Stimulated activated CD8-positive, alpha-beta memory T cell treated with anti-CD3 and anti-CD28 coated beads, Interleukin-4, amount 100 ng/mL, for 1 hour (primary cell): Measurements from ENCODE around the gene MRPS15.

Source experiments
- DNase-seq, 2 donors: peaks; one replicate each; pipeline ENCODE4 v3.0.0-alpha.2; 2020; ENCODE audit warnings: low read depth in 2 of 2, low spot score in 1 of 2

Gene MRPS15

DNA sequence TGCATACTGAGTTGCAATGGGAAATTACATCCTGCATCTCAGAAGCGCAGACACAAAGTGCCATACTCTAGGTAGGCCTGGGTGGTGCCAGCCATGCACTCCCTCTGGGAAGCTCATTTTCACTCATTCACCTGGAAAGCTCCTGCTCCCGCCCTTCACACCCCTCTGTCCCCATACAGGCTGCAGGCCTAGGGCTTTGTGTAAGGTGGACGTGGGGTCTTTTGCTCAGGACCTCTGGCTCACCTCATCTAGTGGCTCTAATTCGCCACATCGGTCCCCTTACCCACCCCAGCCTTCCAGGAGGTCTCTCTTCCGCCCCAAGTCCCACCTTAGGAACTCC lies 751 bp downstream of the MRPS15 start:
- DNase-seq = no peak

GRCh38 chr1:36458910-36459309 lies 5.3 kb downstream of the MRPS15 start:
- no peak for DNase-seq

DNA sequence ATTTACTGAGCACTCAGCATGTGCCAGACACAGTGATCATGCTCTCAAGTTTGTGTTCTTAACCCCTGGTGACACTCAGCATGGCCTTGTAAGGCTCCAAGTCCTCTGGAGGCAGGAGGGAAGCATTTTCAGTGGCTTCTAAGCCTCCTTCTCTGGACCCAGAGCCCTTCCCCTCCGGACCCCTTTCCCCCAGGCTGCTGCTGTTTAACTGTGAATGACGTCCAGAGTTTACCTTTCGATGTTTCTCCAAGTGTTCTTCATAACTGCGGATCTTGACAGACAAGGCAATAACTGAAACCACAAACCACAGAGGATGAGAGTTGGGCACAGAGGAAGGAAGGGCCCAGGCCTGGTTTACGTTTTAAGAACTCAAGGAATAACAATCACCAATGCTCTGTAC lies 6.5 kb downstream of the MRPS15 start:
- no peak for DNase-seq

- no peak for DNase-seq
These were observed 7.7 kb downstream of the MRPS15 start for GRCh38 chr1:36456391-36456928.

GRCh38 chr1:36455386-36455785 lies 8.8 kb downstream of the MRPS15 start:
- DNase-seq = no peak

DNA sequence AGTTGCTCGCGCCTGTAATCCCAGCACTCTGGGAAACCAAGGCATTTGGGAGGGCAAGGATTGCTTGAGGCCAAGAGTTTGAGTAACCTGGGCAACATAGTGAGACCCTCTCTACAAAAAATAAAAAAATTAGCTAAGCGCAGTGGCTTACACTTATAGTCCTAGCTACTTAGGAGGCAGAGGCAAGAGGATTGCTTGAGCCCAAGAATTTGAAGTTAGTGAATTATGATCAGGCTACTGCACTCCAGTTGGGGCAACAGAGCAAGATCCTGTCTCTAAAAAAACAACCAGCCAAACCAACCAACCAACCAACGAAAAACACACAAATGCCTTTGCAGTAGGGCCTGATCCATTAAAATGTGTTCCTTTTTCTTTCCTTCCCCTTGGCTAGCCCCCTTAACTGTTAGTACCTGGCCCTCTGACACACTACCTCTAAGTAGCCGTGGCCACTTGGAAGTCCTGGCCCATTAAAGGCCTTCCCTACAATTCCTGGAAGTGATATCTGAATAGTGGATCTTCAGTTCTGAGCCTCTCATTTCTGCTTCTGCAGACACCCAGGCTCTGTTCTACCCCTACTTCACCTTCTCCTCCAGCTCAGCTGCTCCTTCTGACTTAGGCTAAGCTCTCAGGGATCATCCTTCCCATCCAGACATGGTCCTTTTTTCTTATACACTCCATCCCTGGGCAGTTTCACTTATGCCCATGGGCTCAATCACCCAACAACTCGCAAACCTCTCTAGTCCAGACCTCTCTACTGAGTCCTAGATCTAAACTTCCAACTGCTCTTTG lies 10.4 kb downstream of the MRPS15 start:
- no peak for DNase-seq

GRCh38 chr1:36453051-36453450 lies 11.1 kb downstream of the MRPS15 start:
- DNase-seq = no peak

DNA sequence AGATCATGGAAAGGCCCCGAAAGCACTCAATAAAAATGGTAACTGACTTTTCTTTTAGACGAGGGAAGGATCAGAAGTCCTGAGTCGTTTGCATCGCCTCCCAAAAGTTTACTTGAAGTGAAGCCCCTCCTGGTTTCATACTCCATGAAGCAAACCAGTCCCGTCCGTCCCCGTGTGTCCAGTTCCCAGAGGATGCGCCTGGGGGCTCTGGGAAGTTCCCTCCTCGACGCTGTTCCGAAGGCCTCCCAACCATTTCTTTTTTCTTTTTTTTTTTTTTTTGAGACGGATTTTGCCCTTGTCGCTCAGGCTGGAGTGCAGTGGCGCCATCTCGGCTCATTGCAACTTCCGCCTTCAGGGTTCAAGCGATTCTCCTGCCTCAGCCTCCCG lies 13.3 kb downstream of the MRPS15 start:
- DNase-seq = no peak

- DNase-seq = peak; percentile 66 to 72
These were observed 13.8 kb downstream of the MRPS15 start, which contains the start of gene OSCP1 for GRCh38 chr1:36450270-36450918. Gene OSCP1 (minus strand): TSS chr1:36450451. CDS start chr1:36450369, 82 bp downstream.

GRCh38 chr1:36448530-36449056 lies 15.6 kb downstream of the MRPS15 start:
- DNase-seq = no peak

DNA sequence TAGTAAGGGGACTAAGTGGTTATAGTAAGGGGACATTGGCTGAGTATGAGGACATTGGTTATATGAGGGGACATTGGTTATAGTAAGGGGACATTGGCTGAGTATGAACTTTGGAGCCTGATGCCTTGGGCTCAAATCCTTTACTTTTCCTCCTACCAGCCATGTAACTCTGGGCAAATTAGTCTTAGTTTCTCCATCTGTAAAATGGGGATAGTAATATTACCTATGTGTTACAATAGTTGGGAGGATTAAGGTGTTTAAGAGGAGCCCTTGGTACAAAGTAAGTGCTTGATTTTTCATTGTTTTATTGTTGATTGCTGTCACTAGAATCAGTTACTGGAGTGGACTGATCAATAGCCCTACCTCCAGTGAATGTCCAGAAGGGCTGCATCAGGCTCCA lies 16.7 kb downstream of the MRPS15 start:
- DNase-seq = no peak

- no peak for DNase-seq
These were observed 17.4 kb downstream of the MRPS15 start for GRCh38 chr1:36446746-36447145.

GRCh38 chr1:36446271-36446670 lies 17.9 kb downstream of the MRPS15 start:
- no peak for DNase-seq

DNA sequence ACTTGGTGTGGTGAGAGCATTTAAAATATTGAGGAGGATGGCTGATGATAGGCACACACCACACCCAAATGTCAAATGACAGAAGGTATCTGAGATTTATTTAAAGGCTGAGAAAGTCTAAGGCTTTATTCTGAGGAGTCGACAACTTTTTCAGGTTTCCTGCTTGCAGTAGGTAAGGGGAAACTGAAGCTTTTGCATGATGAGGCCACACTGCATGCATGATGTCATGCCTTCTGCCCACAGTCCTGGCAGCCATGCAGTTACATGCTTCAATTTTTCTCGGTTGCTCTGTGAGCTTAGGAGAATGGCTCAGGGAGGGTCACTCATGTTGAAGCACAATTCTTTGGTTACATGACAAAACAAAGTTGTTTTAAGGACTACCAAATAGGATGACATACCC lies 20.9 kb downstream of the MRPS15 start:
- DNase-seq = no peak

DNA sequence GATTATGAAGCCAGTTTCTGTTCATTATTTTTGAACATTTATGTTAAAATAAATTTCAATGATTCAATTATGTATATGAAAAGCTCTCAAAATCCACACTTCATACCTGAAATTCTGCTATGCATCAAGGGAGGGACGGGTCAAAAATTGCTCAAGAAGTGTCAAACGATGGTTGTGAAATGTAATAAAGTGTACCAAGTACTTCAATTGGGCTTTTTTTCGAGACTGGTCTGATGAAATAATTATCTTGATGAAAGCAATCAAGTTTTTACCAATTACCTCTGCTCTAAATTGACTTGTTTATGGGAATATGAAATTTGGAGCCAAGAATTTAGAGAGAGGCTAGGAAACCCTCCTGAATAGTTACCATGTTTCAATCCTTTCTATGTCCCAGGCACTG lies 21.8 kb downstream of the MRPS15 start:
- DNase-seq = no peak

GRCh38 chr1:36440646-36441045 lies 23.5 kb downstream of the MRPS15 start:
- DNase-seq = no peak

- no peak for DNase-seq
These were observed 24.1 kb downstream of the MRPS15 start for GRCh38 chr1:36440044-36440443.

GRCh38 chr1:36438715-36439114 lies 25.5 kb downstream of the MRPS15 start:
- DNase-seq = no peak

DNA sequence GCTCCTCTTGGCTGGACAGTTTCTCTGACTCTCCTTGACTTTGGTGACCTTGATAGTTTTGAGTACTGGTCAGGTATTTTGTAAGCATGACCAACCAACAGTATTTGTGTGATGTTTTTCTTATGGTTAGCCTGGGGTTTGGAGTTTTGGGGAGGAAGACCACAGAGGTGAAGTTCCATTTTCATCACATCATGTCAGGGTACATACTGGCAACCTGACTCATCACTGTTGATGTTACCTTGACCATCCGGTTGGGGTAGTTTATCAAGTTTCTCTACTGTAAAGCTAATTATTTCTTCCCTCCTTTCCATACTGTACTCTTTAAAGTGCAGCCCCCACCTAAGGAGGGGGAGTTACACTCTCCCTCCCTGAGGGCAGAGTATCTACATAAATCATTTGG lies 27.4 kb downstream of the MRPS15 start:
- no peak for DNase-seq

- DNase-seq = no peak
These were observed 31.1 kb downstream of the MRPS15 start for GRCh38 chr1:36433102-36433501.

DNA sequence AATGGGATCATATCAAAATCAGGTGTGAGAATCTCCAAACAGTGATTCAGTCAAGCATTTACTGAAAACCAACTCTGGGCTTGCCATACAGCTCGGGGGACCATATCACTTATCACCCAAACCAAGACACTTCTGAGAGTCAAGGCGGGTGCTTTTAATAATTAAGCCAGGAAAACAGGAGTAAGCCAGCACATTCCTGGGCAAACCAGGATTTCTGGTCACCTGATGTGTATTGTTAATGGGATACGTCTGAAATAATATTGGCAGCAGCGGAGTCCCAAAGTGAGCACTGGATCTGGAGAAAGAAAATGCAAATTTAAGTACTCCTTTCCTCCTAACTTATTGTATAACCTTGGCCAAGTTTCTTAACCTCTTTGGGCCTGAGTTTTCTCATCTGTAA lies 31.6 kb downstream of the MRPS15 start:
- DNase-seq = no peak

- DNase-seq = no peak
These were observed 38.4 kb downstream of the MRPS15 start for GRCh38 chr1:36425791-36426190.
